GM12891 (cell line): ENCODE results near the gene RIIAD1.

Source experiments
- DNase-seq: peaks from one replicate; pipeline ENCODE4 v3.0.0; 2011; ENCODE audit warnings: low spot score; ENCODE audit not compliant: insufficient read length
- FAIRE-seq: peaks from 2 replicates; lab custom pipeline; 2011; peaks lifted over from hg19 to GRCh38; lab: Jason Lieb, UNC
- PAX5 ChIP-seq: IDR thresholded peaks from 2 replicates; pipeline ENCODE4 v1.6.1; 2011; ENCODE audit warnings: low read length, moderate library complexity, mild to moderate bottlenecking; ENCODE audit not compliant: insufficient read depth, severe bottlenecking
- POLR2A ChIP-seq: IDR thresholded peaks from 2 replicates; pipeline ENCODE4 v1.6.1; 2011; ENCODE audit warnings: low read depth, low read length, control low read depth
- POLR2AphosphoS5 ChIP-seq: IDR thresholded peaks from 2 replicates; pipeline ENCODE4 v1.6.1; 2011; ENCODE audit warnings: low read depth, low read length, control low read depth
- POU2F2 ChIP-seq: IDR thresholded peaks from 2 replicates; pipeline ENCODE4 v1.6.1; 2011; ENCODE audit warnings: low read depth, mild to moderate bottlenecking, control low read depth, low read length, moderate library complexity
- SPI1 ChIP-seq: IDR thresholded peaks from 2 replicates; pipeline ENCODE4 v1.6.1; 2011; ENCODE audit warnings: low read depth, low read length, control low read depth
- TAF1 ChIP-seq: IDR thresholded peaks from 2 replicates; pipeline ENCODE4 v1.6.1; 2011; ENCODE audit warnings: low read depth, low read length, control low read depth

RIIAD1 gene

GRCh38 chr1:151777317-151777716 is 56.0 kb downstream of the RIIAD1 start:
- TF ChIP-seq POU2F2 (no peak), PAX5 (no peak), TAF1 (no peak), SPI1 (no peak), POLR2A (no peak), POLR2AphosphoS5 (no peak)
- FAIRE-seq (no peak), DNase-seq (no peak)
